H1 (cell line): ENCODE data around the gene MICU1. TPM values are rescaled to one million over a fixed set of nuclear protein-coding genes. Genes with fewer than 3 reads are reported as not detected.
"Not testable (repeated sequence)": the region's sequence is repeated elsewhere in the genome, so short reads cannot be mapped to it uniquely, and the experiment has no call there.

Experiments used
- CTCF ChIA-PET: fragments of 300-600 bp; sonication (Branson Sonifier 250); formaldehyde crosslinking; loops from one replicate; lab custom pipeline; 2021; ENCODE audit not compliant: partially characterized antibody; lab: Charles Lee
- POLR2A ChIA-PET: fragments of 300-600 bp; sonication (Branson Sonifier 250); formaldehyde crosslinking; loops from one replicate; lab custom pipeline; 2021; ENCODE audit warnings: inconsistent platforms; ENCODE audit not compliant: partially characterized antibody; lab: Charles Lee
- DNase-seq, 2 experiments: peaks; one replicate each; pipeline versions ENCODE4 v3.0.0 to v3.0.0-alpha.2; 2010 to 2022; ENCODE audit warnings: low spot score in 2 of 2, low read depth in 1 of 2, mixed read lengths in 1 of 2
- FAIRE-seq: peaks from 2 replicates; lab custom pipeline; 2011; peaks lifted over from hg19 to GRCh38; lab: Jason Lieb, UNC
- H2AFZ ChIP-seq: 2 replicates; pipeline ENCODE4 v1.8.1; 2012; ENCODE audit warnings: low read length, inconsistent platforms
- H2AK5ac ChIP-seq: 2 replicates; pipeline ENCODE4 v1.6.1; 2013; ENCODE audit warnings: low read depth, low read length
- H2BK120ac ChIP-seq: replicated peaks from 2 replicates; pipeline ENCODE3; 2013; ENCODE audit warnings: low read depth, low read length, inconsistent platforms
- H2BK12ac ChIP-seq: 2 replicates; pipeline ENCODE4 v1.6.1; 2013; ENCODE audit warnings: low read depth, low read length
- H2BK15ac ChIP-seq: 2 replicates; pipeline ENCODE4 v1.6.1; 2013; ENCODE audit warnings: low read length
- H2BK20ac ChIP-seq: 2 replicates; pipeline ENCODE4 v1.6.1; 2013; ENCODE audit warnings: low read length
- H2BK5ac ChIP-seq: 2 replicates; pipeline ENCODE4 v1.6.1; 2013; ENCODE audit warnings: low read depth, low read length
- H3K14ac ChIP-seq: 2 replicates; pipeline ENCODE4 v1.6.1; 2013; ENCODE audit warnings: inconsistent platforms; ENCODE audit not compliant: insufficient read length
- H3K18ac ChIP-seq: 2 replicates; pipeline ENCODE4 v1.6.1; 2013; ENCODE audit warnings: low read length; ENCODE audit errors: extremely low read depth
- H3K23ac ChIP-seq: 2 replicates; pipeline ENCODE4 v1.6.1; 2013; ENCODE audit warnings: inconsistent platforms; ENCODE audit not compliant: insufficient read length
- H3K23me2 ChIP-seq: 2 replicates; pipeline ENCODE4 v1.6.1; 2013; ENCODE audit warnings: low read depth, low read length
- H3K27ac ChIP-seq: 2 replicates; pipeline ENCODE4 v1.6.1; 2011; ENCODE audit warnings: low read depth, low read length, inconsistent platforms
- H3K27me3 ChIP-seq, 4 experiments: replicated peaks in 1 of 4; 1 replicate in 1 of 4; 2 replicates in 3 of 4; pipeline versions ENCODE4 v1.6.1 to v1.8.1; 2011 to 2013; ENCODE audit warnings: low read length in 3 of 4, mild to moderate bottlenecking in 3 of 4, inconsistent platforms in 2 of 4, mixed read lengths in 2 of 4, moderate library complexity in 1 of 4; ENCODE audit not compliant: control insufficient read depth in 3 of 4, insufficient read depth in 3 of 4; ENCODE audit errors: extremely low read depth in 1 of 4
- H3K36me3 ChIP-seq, 4 experiments: 2 replicates each; pipeline versions ENCODE4 v1.6.1 to v1.8.1; 2011 to 2013; ENCODE audit warnings: mild to moderate bottlenecking in 4 of 4, low read length in 3 of 4, moderate library complexity in 2 of 4, control low read depth in 1 of 4, inconsistent platforms in 1 of 4; ENCODE audit not compliant: insufficient read depth in 4 of 4, control insufficient read depth in 2 of 4
- H3K4ac ChIP-seq: replicated peaks from 2 replicates; pipeline ENCODE3; 2013; ENCODE audit warnings: low read length, low read depth, mixed read lengths, inconsistent platforms; ENCODE audit not compliant: insufficient read length
- H3K4me1 ChIP-seq, 4 experiments: replicated peaks in 1 of 4; 1 replicate in 1 of 4; 2 replicates in 3 of 4; pipeline versions ENCODE4 v1.6.1 to v1.8.1; 2011 to 2013; ENCODE audit warnings: low read length in 3 of 4, inconsistent platforms in 2 of 4, mixed read lengths in 1 of 4; ENCODE audit not compliant: insufficient read depth in 4 of 4, control insufficient read depth in 3 of 4
- H3K4me2 ChIP-seq, 2 experiments: 2 replicates each; pipeline versions ENCODE4 v1.6.1 to v1.8.1; 2011 to 2013; ENCODE audit warnings: low read depth in 2 of 2, low read length in 2 of 2, control low read depth in 1 of 2, inconsistent platforms in 1 of 2, mild to moderate bottlenecking in 1 of 2; ENCODE audit not compliant: insufficient read depth in 1 of 2
- H3K4me3 ChIP-seq, 4 experiments: fragments of 200-600, 300-600 bp in 1 of 4; sonication (generic), shearing (Covaris generic), sonication (Bioruptor Twin) in 1 of 4; 2 replicates each; pipeline versions ENCODE4 v1.5.1 to v1.8.1; 2011 to 2016; ENCODE audit warnings: low read length in 4 of 4, low read depth in 3 of 4, control low read depth in 2 of 4, inconsistent platforms in 2 of 4, mild to moderate bottlenecking in 2 of 4, mixed read lengths in 1 of 4, moderate library complexity in 1 of 4; ENCODE audit not compliant: insufficient read depth in 2 of 4; ENCODE audit errors: extremely low read depth in 1 of 4
- H3K56ac ChIP-seq: replicated peaks from 2 replicates; pipeline ENCODE3; 2013; ENCODE audit warnings: low read depth, mild to moderate bottlenecking, mixed read lengths, low read length, inconsistent platforms; ENCODE audit not compliant: insufficient read length
- H3K79me1 ChIP-seq: 2 replicates; pipeline ENCODE4 v1.6.1; 2013; ENCODE audit warnings: low read depth, low read length, control low read depth
- H3K79me2 ChIP-seq, 2 experiments: 2 replicates each; pipeline versions ENCODE4 v1.6.1 to v1.8.1; 2012 to 2013; ENCODE audit warnings: low read length in 2 of 2, mild to moderate bottlenecking in 2 of 2, inconsistent platforms in 1 of 2; ENCODE audit not compliant: insufficient read depth in 2 of 2, control insufficient read depth in 1 of 2
- H3K9ac ChIP-seq, 4 experiments: replicated peaks in 1 of 4; 1 replicate in 1 of 4; 2 replicates in 3 of 4; pipeline versions ENCODE4 v1.6.1 to v1.8.1; 2011 to 2013; ENCODE audit warnings: low read depth in 3 of 4, low read length in 3 of 4, control low read depth in 2 of 4, mild to moderate bottlenecking in 2 of 4, moderate library complexity in 2 of 4, inconsistent platforms in 1 of 4; ENCODE audit errors: extremely low read depth in 1 of 4
- H3K9me3 ChIP-seq, 2 experiments: 2 replicates each; pipeline versions ENCODE4 v1.6.1 to v1.8.1; 2012 to 2013; ENCODE audit warnings: mild to moderate bottlenecking in 2 of 2, moderate library complexity in 2 of 2, control low read depth in 1 of 2, inconsistent platforms in 1 of 2, low read depth in 1 of 2, low read length in 1 of 2, mixed read lengths in 1 of 2; ENCODE audit not compliant: insufficient read depth in 2 of 2
- H4K20me1 ChIP-seq, 2 experiments: replicated peaks in 1 of 2; 2 replicates each; pipeline versions ENCODE3 to v1.8.1; 2011 to 2013; ENCODE audit warnings: inconsistent platforms in 2 of 2, low read length in 2 of 2, mild to moderate bottlenecking in 1 of 2; ENCODE audit not compliant: insufficient read depth in 2 of 2, control insufficient read depth in 1 of 2
- H4K5ac ChIP-seq: 2 replicates; pipeline ENCODE4 v1.6.1; 2013; ENCODE audit warnings: low read length, low read depth, mixed read lengths, inconsistent platforms; ENCODE audit not compliant: insufficient read length
- H4K8ac ChIP-seq: 2 replicates; pipeline ENCODE4 v1.8.0; 2013; ENCODE audit warnings: mild to moderate bottlenecking, moderate library complexity, low read length, inconsistent platforms; ENCODE audit not compliant: insufficient read depth; ENCODE audit errors: extremely low read depth
- H4K91ac ChIP-seq: replicated peaks from 2 replicates; pipeline ENCODE3; 2013; ENCODE audit warnings: low read length, mixed read lengths, inconsistent platforms; ENCODE audit not compliant: insufficient read length
- WGBS, 2 experiments: shearing (Covaris generic) in 1 of 2; methylation state at CpG; one replicate each; pipeline versions ENCODE4 v1.1.6 to v1.1.7; 2013 to 2015; ENCODE audit warnings: low lambda C conversion rate in 2 of 2, mixed read lengths in 2 of 2, inconsistent platforms in 1 of 2, low coverage in 1 of 2, missing lambda C conversion rate in 1 of 2; ENCODE audit not compliant: insufficient replicate concordance in 2 of 2, insufficient coverage in 1 of 2, insufficient read length in 1 of 2; ENCODE audit errors: extremely low coverage in 1 of 2, missing lambda C conversion rate in 1 of 2; 5-methylcytosine and 5-hydroxymethylcytosine counted together
- polyA plus RNA-seq, 7 experiments: library from polyadenylated mRNA; depleted of rRNA in 3 of 7; stranded (reverse) in 5 of 7; unstranded in 2 of 7; fragments of >200 nt in 5 of 7; fragments of 200-250 nt in 2 of 7; gene quantifications; 1 replicate in 5 of 7; 2 replicates in 1 of 7; 4 replicates in 1 of 7; pipeline versions ENCODE4 v1.2.1 to v1.2.3, GENCODE V29; 2011 to 2013; ENCODE audit warnings: missing spikeins in 2 of 7, mixed read lengths in 2 of 7
- total RNA-seq: library from RNA; stranded (reverse); fragmentation: NEBNext Ultra II Directional; extraction: Animal tissue kit (Norgen Biotek cat#: 25700); gene quantifications from 2 replicates; pipeline ENCODE4 v1.2.1, GENCODE V29; 2021

The MICU1 gene
- total and polyA plus RNA-seq, 2 of the 8 experiments (the other 6 are each of a cell fraction or from before 2014, with no cell fraction given), result 18.0 to 36.7 TPM

DNA sequence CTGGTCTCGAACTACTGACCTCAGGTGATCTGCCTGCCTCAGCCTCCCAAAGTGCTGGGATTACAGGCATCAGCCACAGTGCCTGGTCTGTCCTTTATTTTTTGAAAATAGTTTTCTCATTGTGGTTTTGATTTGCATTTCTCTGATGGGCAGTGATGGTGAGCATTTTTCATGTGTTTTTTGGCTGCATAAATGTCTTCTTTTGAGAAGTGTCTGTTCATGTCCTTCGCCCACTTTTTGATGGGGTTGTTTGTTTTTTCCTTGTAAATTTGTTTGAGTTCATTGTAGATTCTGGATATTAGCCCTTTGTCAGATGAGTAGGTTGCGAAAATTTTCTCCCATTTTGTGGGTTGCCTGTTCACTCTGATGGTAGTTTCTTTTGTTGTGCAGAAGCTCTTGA, 182.9 kb downstream of the MICU1 start:
- H2BK120ac ChIP-seq, H2BK12ac ChIP-seq, H3K4me1 ChIP-seq, POLR2A ChIA-PET, H3K36me3 ChIP-seq, H2BK20ac ChIP-seq, H3K23me2 ChIP-seq, H2BK5ac ChIP-seq, H3K79me1 ChIP-seq, H4K5ac ChIP-seq, H3K23ac ChIP-seq, H3K9me3 ChIP-seq, H3K4ac ChIP-seq, H2AFZ ChIP-seq, H2AK5ac ChIP-seq, FAIRE-seq, H3K56ac ChIP-seq, H3K27me3 ChIP-seq, H4K8ac ChIP-seq, H3K4me3 ChIP-seq, H3K14ac ChIP-seq, CTCF ChIA-PET, H3K27ac ChIP-seq, H3K18ac ChIP-seq, H2BK15ac ChIP-seq, H3K9ac ChIP-seq, H4K91ac ChIP-seq, H4K20me1 ChIP-seq, H3K79me2 ChIP-seq, H3K4me2 ChIP-seq, DNase-seq: not testable (repeated sequence)
- 90% methylated on average over 2 of the region's 3 CpGs; no CpG with 5 or more reads in 1 of the 2 experiments for WGBS, 2 experiments
